DMS153 (cell line): ENCODE measurements around the gene ATP9B.

Experiments
- DNase-seq: peaks from one replicate; lab custom pipeline; 2025; lab: John Stamatoyannopoulos, UW

The ATP9B gene

GRCh38 chr18:79380816-79381806, 311.9 kb downstream of the ATP9B start:
- no peak for DNase-seq

GRCh38 chr18:79381811-79382311, 312.7 kb downstream of the ATP9B start:
- no peak for DNase-seq

GRCh38 chr18:79382681-79383387, 313.6 kb downstream of the ATP9B start:
- no peak for DNase-seq

- DNase-seq = no peak
These were observed 314.3 kb downstream of the ATP9B start for GRCh38 chr18:79383388-79384056.

GRCh38 chr18:79384151-79384807, 315.1 kb downstream of the ATP9B start:
- DNase-seq = no peak

- DNase-seq = no peak
These were observed 315.6 kb downstream of the ATP9B start for GRCh38 chr18:79384834-79385233.

- DNase-seq = no peak
These were observed 316.1 kb downstream of the ATP9B start for GRCh38 chr18:79385326-79385707.

- DNase-seq = no peak
These were observed 316.6 kb downstream of the ATP9B start for GRCh38 chr18:79385708-79386341.

GRCh38 chr18:79386547-79386946, 317.4 kb downstream of the ATP9B start:
- no peak for DNase-seq

- no peak for DNase-seq
These were observed 318.0 kb downstream of the ATP9B start for GRCh38 chr18:79387214-79387613.

GRCh38 chr18:79387615-79388014, 318.4 kb downstream of the ATP9B start:
- DNase-seq = no peak

- no peak for DNase-seq
These were observed 318.8 kb downstream of the ATP9B start for GRCh38 chr18:79388043-79388442.

- no peak for DNase-seq
These were observed 320.5 kb downstream of the ATP9B start for GRCh38 chr18:79389689-79390088.

- DNase-seq = no peak
These were observed 323.0 kb downstream of the ATP9B start for GRCh38 chr18:79392226-79392625.

- no peak for DNase-seq
These were observed 324.0 kb downstream of the ATP9B start for GRCh38 chr18:79393181-79393634.

GRCh38 chr18:79393635-79394533, 324.7 kb downstream of the ATP9B start:
- DNase-seq = peak; percentile 59

GRCh38 chr18:79394534-79395307, 325.5 kb downstream of the ATP9B start:
- no peak for DNase-seq

- no peak for DNase-seq
These were observed 326.1 kb downstream of the ATP9B start for GRCh38 chr18:79395308-79395640.

GRCh38 chr18:79395761-79396404, 326.7 kb downstream of the ATP9B start, which contains the start of gene NFATC1:
Gene NFATC1, plus strand, starts transcription at chr18:79395930. Its CDS starts 295 bp downstream, at chr18:79396225.
- no peak for DNase-seq
